OCI-M2 (cell line): ENCODE data around the gene TMED8.
"Not testable (repeated sequence)": the region's sequence is repeated elsewhere in the genome, so short reads cannot be mapped to it uniquely, and the experiment has no call there.

Experiments
- DNase-seq: peaks from one replicate; lab custom pipeline; 2025; ENCODE audit not compliant: unreplicated experiment; lab: John Stamatoyannopoulos, UW

Gene TMED8

GRCh38 chr14:77323571-77323970 lies 53.3 kb downstream of the TMED8 start:
- DNase-seq, result no peak

- no peak for DNase-seq
Measured at GRCh38 chr14:77322951-77323350, 53.9 kb downstream of the TMED8 start.

DNA sequence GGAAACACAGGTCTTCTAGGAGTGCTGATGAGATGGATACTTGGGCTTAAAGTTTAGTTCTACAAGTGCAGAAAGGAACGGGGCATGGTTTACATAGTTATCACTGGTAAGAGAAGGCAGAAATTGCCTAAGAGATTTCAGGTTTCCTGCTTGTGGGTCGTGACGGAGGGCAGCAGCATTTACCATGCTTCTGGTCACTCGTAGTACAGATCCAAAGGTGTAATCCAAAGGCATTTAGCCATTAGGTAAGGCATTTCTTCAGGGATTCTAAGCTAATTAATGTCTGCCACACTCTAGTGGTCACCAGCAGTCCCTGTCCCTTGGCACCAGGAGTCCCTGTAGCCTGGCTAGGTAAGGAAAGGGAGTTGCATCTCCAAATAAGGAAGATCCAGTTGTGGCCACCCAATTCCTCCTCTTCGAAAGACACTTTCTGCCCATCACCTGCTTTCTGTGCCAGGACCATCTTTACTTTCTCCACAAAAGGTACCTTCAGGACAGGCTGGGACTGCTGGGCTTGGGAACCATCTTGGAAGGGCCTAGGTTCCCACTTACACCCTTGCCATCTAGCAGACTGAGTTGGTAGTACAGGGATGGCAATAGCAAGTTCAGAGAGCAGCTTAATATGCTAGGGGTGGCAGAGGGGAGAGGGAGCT lies 54.5 kb downstream of the TMED8 start:
- no peak for DNase-seq

GRCh38 chr14:77320238-77320935 lies 56.5 kb downstream of the TMED8 start, which contains the start of gene POMT2:
TSS of gene POMT2 (minus strand) at chr14:77320883. CDS start at chr14:77320681, 202 bp downstream.
- peak; percentile 58 for DNase-seq

DNA sequence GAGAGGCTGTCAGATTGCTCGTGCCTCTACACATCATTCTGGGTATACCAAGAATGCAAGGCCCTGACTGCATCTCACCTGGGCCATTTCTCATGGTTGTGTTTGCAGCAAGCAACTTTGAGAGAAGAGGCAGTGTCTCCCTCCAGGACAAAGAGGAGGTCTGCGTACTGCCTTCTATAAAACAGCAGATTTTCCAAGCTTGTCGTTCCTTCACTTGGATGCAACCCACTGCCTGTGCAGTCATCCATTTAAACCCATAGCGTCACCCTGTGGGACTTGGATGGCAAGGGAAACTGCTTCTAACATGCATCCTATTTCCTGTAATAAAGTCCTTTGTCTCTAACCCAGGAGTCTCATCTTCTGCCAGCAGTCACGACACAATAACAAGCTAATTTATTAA lies 57.5 kb downstream of the TMED8 start:
- DNase-seq, result no peak

DNA sequence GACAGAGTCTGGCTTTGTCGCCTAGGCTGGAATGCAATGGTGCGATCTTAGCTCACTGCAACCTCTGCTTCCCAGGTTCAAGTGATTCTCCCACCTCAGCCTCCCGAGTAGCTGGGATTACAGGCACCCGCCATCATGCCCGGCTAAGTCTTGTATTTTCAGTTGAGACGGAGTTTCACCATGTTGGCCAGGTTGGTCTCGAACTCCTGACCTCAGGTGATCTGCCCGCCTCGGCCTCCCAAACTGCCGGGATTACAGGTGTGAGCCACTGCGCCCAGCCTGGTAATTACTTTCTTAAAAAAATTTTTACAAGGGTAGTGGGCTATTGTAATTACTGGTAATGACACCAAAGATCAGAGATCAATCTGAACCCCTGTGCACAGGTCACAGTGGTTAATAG lies 58.1 kb downstream of the TMED8 start:
- DNase-seq, result not testable (repeated sequence)

DNA sequence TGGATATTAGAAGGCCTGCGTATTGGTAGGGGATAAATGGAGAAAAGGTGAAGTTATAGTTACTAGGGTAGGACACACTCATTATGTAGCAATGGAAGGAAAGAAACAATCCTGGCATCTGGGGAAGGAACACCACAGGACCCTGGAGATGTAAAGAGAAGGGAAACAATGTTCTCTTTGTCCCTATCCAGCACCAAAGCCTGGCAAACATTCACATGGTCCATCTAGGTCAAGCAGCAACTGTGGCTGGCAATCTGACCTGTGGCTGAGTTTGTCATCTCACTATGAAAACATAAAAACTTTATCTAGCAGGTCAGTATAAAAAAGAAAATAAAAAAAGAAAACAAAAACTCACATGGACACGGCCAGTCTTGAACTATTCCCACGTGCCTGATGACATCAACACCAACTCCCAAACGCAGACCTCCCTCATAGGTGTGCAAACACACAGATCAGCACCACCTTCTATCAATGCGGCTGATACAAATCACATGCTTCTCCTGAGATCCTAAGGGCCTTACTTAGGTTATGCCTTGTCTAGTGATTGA lies 58.8 kb downstream of the TMED8 start:
- no peak for DNase-seq

DNA sequence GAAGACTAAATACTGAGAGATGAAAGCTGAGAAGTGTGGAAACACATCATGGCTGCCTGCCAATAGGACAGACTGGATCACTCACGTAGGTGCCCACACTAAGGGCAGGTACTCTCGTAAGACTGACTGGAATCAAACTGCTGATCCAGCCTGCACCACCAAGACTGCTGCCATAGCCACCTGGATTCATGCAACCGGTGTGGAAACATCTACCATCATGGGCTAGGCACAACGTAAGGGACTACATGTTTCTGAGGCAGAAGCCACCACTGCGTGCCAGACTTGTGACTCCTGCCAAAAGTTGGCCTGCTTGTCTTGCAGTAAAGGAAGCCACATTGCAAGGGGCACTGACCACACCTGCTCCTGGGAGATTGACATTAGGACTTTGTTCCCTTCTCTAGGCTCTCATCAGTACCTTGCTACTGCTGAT lies 60.0 kb downstream of the TMED8 start:
- DNase-seq, result no peak

DNA sequence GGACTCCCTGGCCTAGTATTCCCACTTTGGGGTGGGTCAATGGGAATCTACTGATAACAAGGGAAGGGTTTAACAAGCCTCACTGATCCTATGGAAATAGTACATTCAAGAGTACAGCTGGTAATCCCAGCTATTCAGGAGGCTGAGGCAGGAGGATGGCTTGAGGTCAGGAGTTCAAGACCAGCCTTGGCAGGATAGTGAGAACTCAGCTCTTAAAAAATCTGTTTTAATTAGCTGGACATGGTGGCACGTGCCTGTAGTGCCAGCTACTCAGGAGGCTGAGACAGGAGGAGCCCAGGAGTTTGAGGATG lies 60.7 kb downstream of the TMED8 start:
- no peak for DNase-seq

DNA sequence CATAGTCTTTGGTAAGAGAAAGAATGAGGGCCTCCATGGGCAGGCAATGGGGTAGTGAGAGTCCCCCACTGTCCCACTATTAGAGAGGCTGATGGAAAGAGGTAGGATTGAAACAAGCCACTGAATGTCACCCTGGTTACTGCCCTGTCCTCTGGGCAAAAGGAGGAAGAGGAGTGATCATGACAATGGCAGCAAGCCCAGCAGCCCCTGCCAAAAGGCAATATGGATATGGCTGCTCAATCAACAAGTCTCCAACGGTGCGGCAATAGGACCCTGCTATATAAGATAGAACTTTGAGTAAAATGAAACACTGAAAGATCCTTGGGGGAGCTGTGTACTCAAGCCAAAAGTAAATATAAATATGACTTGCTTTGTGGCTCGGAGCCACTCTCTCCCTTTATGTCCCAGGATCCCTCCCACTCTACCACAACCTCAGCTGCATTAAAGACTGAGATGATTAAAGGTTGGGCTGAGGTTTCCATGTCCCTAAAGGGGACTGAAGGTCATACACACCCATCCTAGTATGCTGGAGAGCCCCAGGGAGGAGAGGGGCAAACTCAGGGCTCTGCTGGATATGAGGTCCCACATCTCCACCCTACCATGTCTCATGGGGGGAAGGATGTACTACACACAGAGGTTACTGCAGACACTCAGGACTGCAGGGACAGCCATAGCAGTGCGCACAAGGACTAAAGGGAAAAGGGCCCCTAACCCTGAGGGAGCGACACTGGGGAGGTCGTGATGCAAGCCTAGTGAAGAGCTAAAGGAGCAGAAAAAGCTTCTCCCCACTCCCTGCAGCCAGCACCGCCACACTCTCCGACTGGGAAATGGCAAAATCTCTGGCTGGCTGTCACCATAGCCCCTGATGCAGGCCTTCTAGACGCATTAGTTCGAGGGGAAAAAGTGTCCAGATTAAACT lies 62.1 kb downstream of the TMED8 start:
- DNase-seq, result no peak

DNA sequence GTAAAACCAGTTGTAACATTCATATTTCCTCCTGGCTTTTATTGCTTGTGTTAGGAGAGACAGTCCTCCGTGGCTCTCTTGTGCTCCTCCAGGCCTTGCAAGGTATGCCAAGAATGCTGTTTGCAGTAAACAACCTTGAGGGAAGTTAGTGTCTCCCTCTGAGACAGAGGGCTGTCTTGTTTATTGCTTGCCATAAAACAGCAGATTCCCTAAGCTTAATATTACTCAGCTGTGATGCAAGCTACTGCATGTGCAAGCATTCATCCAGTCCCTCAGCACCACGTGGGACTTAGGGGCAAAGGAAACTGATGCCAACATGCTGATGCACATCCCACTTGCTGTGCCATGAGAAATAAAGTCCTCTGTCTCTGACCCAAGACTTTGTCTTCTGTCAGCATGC lies 62.9 kb downstream of the TMED8 start:
- no peak for DNase-seq

DNA sequence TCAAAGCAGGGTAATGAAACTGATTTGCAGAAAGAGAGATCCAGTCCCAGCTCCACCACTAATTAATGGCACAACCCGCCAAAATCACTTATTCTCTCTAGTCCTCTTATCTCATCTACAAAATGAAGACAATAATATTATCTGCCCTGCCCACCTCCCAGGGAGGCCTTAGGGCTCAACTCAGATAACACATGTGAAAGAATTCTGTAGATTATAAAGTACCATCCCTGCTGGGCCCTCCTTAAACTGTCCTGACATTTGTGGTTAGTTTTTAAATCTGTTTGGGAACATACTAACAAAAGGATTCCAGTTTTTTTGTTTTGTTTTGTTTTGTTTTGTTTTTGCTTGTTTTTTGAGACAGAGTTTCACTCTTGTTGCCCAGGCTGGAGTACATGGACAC lies 63.5 kb downstream of the TMED8 start:
- no peak for DNase-seq

- no peak for DNase-seq
Measured at GRCh38 chr14:77311217-77311616, 65.7 kb downstream of the TMED8 start.

GRCh38 chr14:77310026-77310425 lies 66.9 kb downstream of the TMED8 start:
- no peak for DNase-seq

GRCh38 chr14:77309131-77309530 lies 67.8 kb downstream of the TMED8 start:
- no peak for DNase-seq

DNA sequence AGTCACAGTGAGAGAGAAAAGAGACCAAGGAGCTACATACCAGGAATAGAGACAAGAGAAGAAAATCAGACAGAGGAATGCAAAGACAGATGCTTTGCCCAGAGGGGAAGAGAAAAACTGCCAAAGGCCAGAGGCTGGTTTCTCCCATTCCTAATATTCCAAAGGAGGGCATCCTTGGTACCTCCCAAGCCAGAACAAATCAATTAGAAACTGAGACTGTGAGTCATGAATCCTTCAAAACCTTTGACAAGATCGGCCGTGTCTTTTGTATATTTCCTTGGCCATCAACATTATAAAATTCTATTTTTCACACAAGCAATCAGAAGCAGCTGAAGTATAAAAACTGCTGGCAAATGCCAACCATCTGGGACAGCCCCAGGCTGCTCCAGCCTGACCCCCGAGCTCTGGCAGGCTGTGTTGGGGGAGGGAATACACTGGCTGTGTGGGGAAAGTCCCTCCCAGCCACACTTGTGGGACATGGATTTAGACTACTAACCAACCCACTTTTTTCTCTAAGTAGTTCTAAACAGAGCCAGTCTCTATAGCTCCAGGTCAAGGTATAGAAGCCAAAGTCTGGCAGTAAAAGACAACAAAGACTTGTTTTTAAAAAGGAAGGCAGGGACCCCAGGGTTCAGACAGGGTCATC lies 69.9 kb downstream of the TMED8 start:
- no peak for DNase-seq

DNA sequence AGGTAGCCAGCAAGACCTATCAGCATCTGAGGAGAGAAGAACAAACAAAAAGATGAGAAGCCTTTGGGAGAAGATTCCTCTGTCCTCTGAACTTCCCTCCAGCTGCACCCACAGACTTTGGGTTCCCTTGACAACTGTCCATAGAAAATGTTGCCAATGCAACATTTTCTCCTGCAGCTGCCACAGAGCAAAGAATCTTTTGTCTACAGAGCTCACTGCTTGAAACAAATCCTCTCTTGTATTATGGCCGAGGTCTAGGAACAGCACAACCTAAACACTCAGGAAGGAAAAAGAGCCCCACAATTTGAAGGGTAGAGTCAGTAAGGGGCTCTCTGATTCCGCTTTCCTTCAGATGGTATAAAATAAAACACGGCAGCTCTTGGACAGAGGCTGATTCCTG lies 70.5 kb downstream of the TMED8 start:
- DNase-seq, result no peak

DNA sequence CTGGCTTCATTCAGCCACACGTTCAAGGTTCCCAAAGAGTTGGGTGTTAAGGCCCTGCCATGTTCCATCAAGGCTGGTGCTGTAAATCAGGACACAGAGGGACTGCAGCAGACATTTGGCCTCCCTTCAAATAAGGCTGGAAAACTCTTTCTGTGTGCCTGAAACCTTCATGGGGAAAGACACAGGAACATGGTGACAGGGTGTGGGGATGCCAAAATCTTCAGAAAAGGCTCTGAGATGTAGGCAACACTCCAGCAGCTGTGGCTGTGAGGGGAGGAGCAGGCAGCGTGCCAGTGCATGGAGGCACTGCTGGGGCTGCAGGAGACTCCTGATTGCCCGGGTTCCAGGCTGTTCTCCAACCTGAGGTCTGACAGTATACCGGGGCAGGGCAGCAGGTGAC lies 71.2 kb downstream of the TMED8 start:
- no peak for DNase-seq

DNA sequence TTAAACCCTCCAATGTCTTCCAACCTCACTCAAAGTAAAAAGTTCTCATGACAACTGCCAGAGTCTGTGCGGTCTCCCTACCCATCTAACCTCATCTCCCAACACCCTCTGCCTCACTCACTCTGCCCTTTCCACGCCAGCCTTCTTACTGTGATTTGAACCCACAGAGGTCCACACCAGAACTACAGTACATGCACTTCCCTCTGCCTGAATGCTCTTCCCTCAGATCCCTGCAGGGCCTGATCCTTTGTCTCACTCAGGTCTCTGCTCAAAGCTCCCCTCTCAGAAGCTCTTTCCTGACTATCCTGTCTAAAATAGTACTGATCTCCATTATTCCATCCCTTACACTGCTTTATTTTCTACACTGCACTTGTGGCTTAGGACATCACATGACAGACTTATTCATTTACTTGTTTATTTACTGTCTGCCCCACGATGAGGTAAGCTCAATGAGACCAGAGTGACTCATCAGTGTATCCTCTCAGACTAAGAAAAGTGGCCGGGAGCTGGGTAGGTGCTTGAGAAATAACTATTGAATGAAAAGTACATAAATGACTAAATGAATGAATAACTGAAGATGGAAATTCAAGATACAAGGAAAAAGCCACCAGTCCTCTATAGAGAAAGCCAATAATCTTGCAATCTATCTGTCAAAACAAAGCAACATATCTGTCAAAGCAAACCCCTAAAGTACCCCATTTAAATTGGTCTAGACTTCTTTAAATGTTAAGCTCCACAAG lies 73.3 kb downstream of the TMED8 start:
- no peak for DNase-seq

- no peak for DNase-seq
Measured at GRCh38 chr14:77302926-77303325, 74.0 kb downstream of the TMED8 start.
